Measurements from ENCODE around the gene S100A9. TPM values are rescaled to one million over a fixed set of nuclear protein-coding genes. Genes with fewer than 3 reads are reported as not detected.

Gene S100A9
- total RNA-seq, 1 experiment from 2014 or later, result 0.33 TPM

GRCh38 chr1:153362187-153362775, 4.6 kb downstream of the S100A9 start:
- ChIA-PET CTCF (interaction anchor here (1.4 to 1.6 kb wide), 3 partner anchors 9 to 132 kb away, joined by 3 to 10 read pairs (median 7); no protein-coding TSS in a partner anchor), POLR2A (no interaction called here)
- Mint-ChIP-seq H3K27me3 (ENCODE audit: low read depth) (no peaks in the 10 kb centered on the region; the same call in 1 of the 2 replicates), H3K9me3 (no peaks in the 10 kb centered on the region), H3K27ac (no peak overlapping the region), H3K4me3 (no peak overlapping the region), H3K4me1 (peaks cover 4% of the 10 kb centered on the region; the same call in 1 of the 2 replicates), H3K36me3 (no peaks in the 10 kb centered on the region)
- no peak for ATAC-seq
- TF ChIP-seq IRF2 (CRISPR knock-in tag; IDR thresholded peaks at IDR 0.05; ENCODE audit: borderline replicate concordance, low read depth) (no peak), HMGXB4 (CRISPR knock-in tag; IDR thresholded peaks at IDR 0.05) (no peak), ATF6 (CRISPR knock-in tag; IDR thresholded peaks at IDR 0.05) (no peak), OVOL2 (CRISPR knock-in tag; IDR thresholded peaks at IDR 0.05; ENCODE audit: borderline replicate concordance) (no peak), JAZF1 (CRISPR knock-in tag; IDR thresholded peaks at IDR 0.05) (no peak), NR2C2 (CRISPR knock-in tag; IDR thresholded peaks at IDR 0.05) (no peak), JUN (CRISPR knock-in tag; IDR thresholded peaks at IDR 0.05) (no peak), ZSCAN18 (CRISPR knock-in tag; IDR thresholded peaks at IDR 0.05) (no peak), ZNF671 (CRISPR knock-in tag; IDR thresholded peaks at IDR 0.05) (no peak), STAT6 (CRISPR knock-in tag; conservative IDR thresholded peaks at IDR 0.05; ENCODE audit: low read depth) (no peak), PRDM15 (CRISPR knock-in tag; IDR thresholded peaks at IDR 0.05) (no peak), CREM (CRISPR knock-in tag; IDR thresholded peaks at IDR 0.05) (no peak), ZNF232 (CRISPR knock-in tag; IDR thresholded peaks at IDR 0.05) (no peak), ATF3 (CRISPR knock-in tag; conservative IDR thresholded peaks at IDR 0.05) (no peak), ELF4 (CRISPR knock-in tag; IDR thresholded peaks at IDR 0.05; ENCODE audit: low read depth) (no peak), FOXP1 (CRISPR knock-in tag; IDR thresholded peaks at IDR 0.05; ENCODE audit: borderline replicate concordance) (no peak), ARID4B (CRISPR knock-in tag; IDR thresholded peaks at IDR 0.05; ENCODE audit: borderline replicate concordance) (no peak), NR3C1 (CRISPR knock-in tag; conservative IDR thresholded peaks at IDR 0.05; ENCODE audit: low read depth) (no peak), GTF2I (CRISPR knock-in tag; conservative IDR thresholded peaks at IDR 0.05) (no peak)
- DNase-seq (ENCODE audit: low spot score), result no peak
